Measurements from ENCODE around the gene WEE1. TPM values are rescaled to one million over a fixed set of nuclear protein-coding genes. Genes with fewer than 3 reads are reported as not detected.

The WEE1 gene
- total and polyA plus RNA-seq, 2 donors (not counting 3 experiments of a cell fraction or from before 2014, with no cell fraction given), result 19.2 to 42.8 TPM

- no peak overlapping the region for H2AFZ ChIP-seq (ENCODE audit: low read depth, low read length)
- DNase-seq (ENCODE audit: low read depth, low spot score), result no peak
- CTCF ChIA-PET, result interaction anchor here (1.2 to 1.5 kb wide), 2 partner anchors 9 to 101 kb away, joined by 3 read pairs; no protein-coding TSS in a partner anchor
- no peak for TF ChIP-seq FOS (IDR thresholded peaks at IDR 0.05; ENCODE audit: borderline replicate concordance, insufficient read depth, low read length)
- H3K9me1 ChIP-seq (replicated peaks; ENCODE audit: control insufficient read depth, extremely low read depth, insufficient read depth, low read length), result no peaks in the 10 kb centered on the region
- dilution Hi-C loops (cut with MboI; ENCODE audit: extremely low pct_ligation_motif_present, low sequenced_read_pairs) (loop anchor here (25.0 kb wide), 1 partner anchor 130 kb away; no protein-coding TSS in a partner anchor), intact Hi-C loops (cut with micrococcal nuclease) (no loop called here)
- H3K4me2 ChIP-seq (ENCODE audit: insufficient read depth, low read length), result no peak overlapping the region
- POLR2A ChIA-PET, result no interaction called here
- no peaks in the 10 kb centered on the region for H3K9me3 ChIP-seq (replicated peaks; ENCODE audit: control insufficient read depth, insufficient read depth, low read length)
- no peaks in the 10 kb centered on the region for H3K79me2 ChIP-seq (ENCODE audit: control insufficient read depth, insufficient read depth, low read length)
- H3K27me3 ChIP-seq (ENCODE audit: control insufficient read depth in 2 of 2, insufficient read depth in 2 of 2, low read length in 2 of 2), result no peaks in the 10 kb centered on the region
- H4K20me1 ChIP-seq (replicated peaks; ENCODE audit: control insufficient read depth, extremely low read depth, insufficient read depth, low read length), result no peaks in the 10 kb centered on the region
- H3K36me3 ChIP-seq (ENCODE audit: control insufficient read depth in 2 of 2, extremely low read depth in 1 of 2, insufficient read depth in 2 of 2, low read length in 2 of 2), result no peaks in the 10 kb centered on the region
- H3K9ac ChIP-seq (replicated peaks; ENCODE audit: extremely low read depth, insufficient read depth, low read length), result no peak overlapping the region
- no TSS peak for BruUV-seq (replicated peaks)
- no peak for FAIRE-seq
- H3K4me1 ChIP-seq (ENCODE audit: control insufficient read depth, extremely low read depth, insufficient read depth, low read length), result peaks cover 5% of the 10 kb centered on the region
- no peak overlapping the region for H3K4me3 ChIP-seq (replicated peaks in 1 of 3; ENCODE audit: insufficient read depth in 1 of 3, low read depth in 1 of 3, low read length in 3 of 3)
- H3K27ac ChIP-seq (ENCODE audit: insufficient read depth, low read depth, low read length), result no peak overlapping the region
These were observed 34.0 kb downstream of the WEE1 start for GRCh38 chr11:9607511-9607899.

GRCh38 chr11:9609002-9609759, 35.7 kb downstream of the WEE1 start:
- Histone ChIP-seq H2AFZ (ENCODE audit: low read depth, low read length) (no peak overlapping the region), H3K9ac (replicated peaks; ENCODE audit: extremely low read depth, insufficient read depth, low read length) (no peak overlapping the region), H3K79me2 (ENCODE audit: control insufficient read depth, insufficient read depth, low read length) (no peaks in the 10 kb centered on the region), H4K20me1 (replicated peaks; ENCODE audit: control insufficient read depth, extremely low read depth, insufficient read depth, low read length) (no peaks in the 10 kb centered on the region), H3K4me1 (ENCODE audit: control insufficient read depth, extremely low read depth, insufficient read depth, low read length) (peaks cover 18% of the 10 kb centered on the region), H3K27me3 (ENCODE audit: control insufficient read depth in 2 of 2, insufficient read depth in 2 of 2, low read length in 2 of 2) (no peaks in the 10 kb centered on the region), H3K9me3 (replicated peaks; ENCODE audit: control insufficient read depth, insufficient read depth, low read length) (no peaks in the 10 kb centered on the region), H3K4me3 (replicated peaks in 1 of 3; ENCODE audit: insufficient read depth in 1 of 3, low read depth in 1 of 3, low read length in 3 of 3) (no peak overlapping the region), H3K9me1 (replicated peaks; ENCODE audit: control insufficient read depth, extremely low read depth, insufficient read depth, low read length) (no peaks in the 10 kb centered on the region), H3K4me2 (ENCODE audit: insufficient read depth, low read length) (no peak overlapping the region), H3K27ac (ENCODE audit: insufficient read depth, low read depth, low read length) (no peak overlapping the region), H3K36me3 (ENCODE audit: control insufficient read depth in 2 of 2, extremely low read depth in 1 of 2, insufficient read depth in 2 of 2, low read length in 2 of 2) (no peaks in the 10 kb centered on the region)
- BruUV-seq (replicated peaks), result no TSS peak
- FAIRE-seq, result no peak
- ChIA-PET CTCF (no interaction called here), POLR2A (no interaction called here)
- dilution Hi-C loops (cut with MboI; ENCODE audit: extremely low pct_ligation_motif_present, low sequenced_read_pairs) (loop anchor here (25.0 kb wide), 1 partner anchor 128 kb away; no protein-coding TSS in a partner anchor), intact Hi-C loops (cut with micrococcal nuclease) (no loop called here)
- TF ChIP-seq POLR2A (IDR thresholded peaks at IDR 0.05; ENCODE audit: low read depth, low read length) (no peak), GATA2 (IDR thresholded peaks at IDR 0.05; ENCODE audit: insufficient read depth, insufficient read length, low read depth, low read length) (no peak), MYC (IDR thresholded peaks at IDR 0.05; ENCODE audit: low read depth, low read length) (no peak), CTCF (IDR thresholded peaks at IDR 0.05; ENCODE audit: extremely low read depth in 1 of 2, insufficient read depth in 1 of 2, low read depth in 1 of 2, low read length in 2 of 2) (no peak), MAX (IDR thresholded peaks at IDR 0.05; ENCODE audit: insufficient read depth, insufficient read length) (no peak), FOS (IDR thresholded peaks at IDR 0.05; ENCODE audit: borderline replicate concordance, insufficient read depth, low read length) (no peak), POLR2AphosphoS5 (IDR thresholded peaks at IDR 0.05; ENCODE audit: insufficient read depth, low read depth, low read length) (no peak), EZH2 (IDR thresholded peaks at IDR 0.05; ENCODE audit: borderline replicate concordance, low read depth, low read length, severe bottlenecking) (no peak), JUN (IDR thresholded peaks at IDR 0.05; ENCODE audit: borderline replicate concordance, insufficient read depth, insufficient read length, low read depth) (no peak)
- no peak for DNase-seq (ENCODE audit: low read depth, low spot score)
